ENCODE measurements around the gene DDO.
"Not testable (repeated sequence)": the region's sequence is repeated elsewhere in the genome, so short reads cannot be mapped to it uniquely, and the experiment has no call there.

DDO gene

GRCh38 chr6:110366975-110367374 is 48.4 kb downstream of the DDO start:
- DNase-seq = no peak

- DNase-seq = no peak
Measured at GRCh38 chr6:110366256-110366655, 49.1 kb downstream of the DDO start.

GRCh38 chr6:110364364-110365105 is 50.8 kb downstream of the DDO start:
- DNase-seq = no peak

DNA sequence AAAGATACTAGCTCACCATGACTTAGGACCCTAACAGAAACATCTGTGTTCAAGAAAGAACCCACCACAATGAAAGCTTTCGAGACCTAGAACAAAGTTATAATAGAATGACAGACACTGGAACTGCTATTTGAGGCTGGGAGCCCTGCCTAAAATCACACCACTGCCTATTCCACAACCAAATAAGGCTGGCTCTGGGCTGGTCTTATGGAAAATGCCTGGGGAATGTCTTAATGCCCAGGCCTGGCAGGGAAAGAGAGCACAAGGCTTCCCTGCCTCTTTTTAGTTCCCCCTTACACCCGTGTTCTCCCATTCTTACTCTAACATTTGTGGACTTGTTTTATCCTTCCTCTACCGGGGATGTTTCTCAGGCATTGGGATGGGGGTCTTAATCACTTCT is 51.6 kb downstream of the DDO start:
- DNase-seq = no peak

- no peak for DNase-seq
Measured at GRCh38 chr6:110360676-110361075, 54.7 kb downstream of the DDO start.

GRCh38 chr6:110359556-110359955 is 55.8 kb downstream of the DDO start:
- no peak for DNase-seq

DNA sequence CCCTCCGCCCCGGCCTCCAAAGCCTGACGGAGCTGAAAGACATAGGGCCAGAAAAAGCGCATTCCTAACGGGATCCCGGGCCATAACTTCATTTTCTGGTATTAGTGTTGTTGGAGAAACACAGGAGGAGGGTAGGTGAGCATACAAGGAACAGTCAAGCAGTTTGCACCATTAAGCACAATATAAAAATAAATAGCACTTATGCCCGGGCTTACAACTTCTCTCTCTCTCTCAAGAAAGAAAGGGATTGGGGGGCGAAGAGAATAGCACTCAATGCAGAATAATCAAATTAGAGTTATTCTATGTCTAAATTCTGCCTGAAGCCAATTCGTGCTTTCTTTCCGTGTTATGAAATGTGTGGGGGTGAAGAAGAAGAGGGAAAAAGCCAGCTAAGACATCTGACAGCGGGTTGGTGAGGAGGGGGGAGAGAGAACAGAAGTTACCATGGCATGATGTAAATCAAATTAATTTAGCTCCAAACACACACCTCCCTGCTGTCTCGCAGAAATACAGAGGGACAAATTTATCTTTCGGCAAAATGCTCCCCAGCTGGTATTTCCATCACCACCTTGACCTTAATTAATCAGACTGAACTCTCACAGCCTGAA is 56.7 kb downstream of the DDO start:
- DNase-seq = no peak

DNA sequence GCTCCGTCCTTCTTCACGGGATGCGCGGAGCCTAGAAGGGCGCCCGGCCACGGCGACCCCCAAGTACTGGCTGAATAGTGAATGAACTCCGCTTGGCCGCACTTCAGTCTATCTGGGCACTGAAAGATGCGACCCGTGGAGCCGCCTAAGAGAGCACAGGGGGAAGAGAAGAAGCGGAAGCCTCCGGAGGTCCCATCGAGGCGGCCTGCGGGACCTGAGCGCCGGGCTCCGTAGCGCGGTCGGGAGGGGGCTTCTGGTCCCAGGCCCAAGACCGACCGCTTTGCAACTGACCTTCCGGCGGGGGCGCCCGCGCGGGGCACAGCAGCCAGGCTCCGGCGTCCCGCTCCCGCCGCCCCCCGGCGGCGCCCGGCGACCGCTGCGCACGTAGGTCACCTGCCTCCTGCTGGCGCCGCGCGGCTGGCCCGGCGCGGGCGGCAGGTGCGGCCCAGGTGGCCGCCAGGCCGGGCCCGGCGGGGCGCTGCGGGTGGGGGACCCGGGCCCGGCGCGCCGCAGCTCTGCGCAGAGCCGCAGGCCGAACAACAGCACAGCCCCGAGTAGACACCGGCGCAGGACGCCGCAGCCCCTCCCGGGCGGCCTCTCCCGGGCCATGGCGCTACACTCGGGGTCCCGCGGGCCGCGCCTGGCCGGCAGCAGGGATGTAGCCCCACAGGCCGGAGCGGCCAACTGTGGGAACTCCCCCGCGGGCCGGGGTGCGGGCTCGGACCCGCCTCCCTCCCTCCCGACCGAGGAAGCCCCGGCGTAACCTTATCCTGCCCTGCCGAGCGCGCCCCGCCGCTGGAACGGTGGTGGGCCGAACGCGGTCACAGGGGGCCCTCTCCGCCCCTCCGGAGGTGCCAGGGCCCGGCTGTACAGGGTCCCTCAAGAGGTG is 57.5 kb downstream of the DDO start, which contains the start of gene METTL24:
Gene METTL24, minus strand, starts transcription at position 686 of the 889 bp plus-strand sequence. Its CDS starts 77 bp downstream, at position 609.
- DNase-seq = no peak

DNA sequence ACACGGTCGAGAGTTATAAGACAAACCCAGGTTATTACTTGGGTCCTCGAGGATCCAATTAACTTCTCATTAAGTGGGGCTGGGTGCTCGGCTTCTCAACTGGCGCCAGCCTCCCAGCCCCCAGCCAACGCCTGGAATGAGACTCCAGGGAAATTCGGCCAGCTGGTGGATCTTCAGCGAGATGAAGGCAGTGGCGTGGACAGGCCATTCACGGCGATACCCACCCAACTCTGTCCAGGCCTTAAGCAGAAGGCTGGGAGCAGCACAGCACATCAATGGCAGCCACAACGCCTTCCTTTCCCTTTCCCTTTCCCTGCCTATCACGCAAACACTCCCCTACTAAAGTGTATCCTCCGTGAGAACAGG is 58.1 kb downstream of the DDO start:
- peak; percentile 55 for DNase-seq

GRCh38 chr6:110356778-110357177 is 58.6 kb downstream of the DDO start:
- no peak for DNase-seq

DNA sequence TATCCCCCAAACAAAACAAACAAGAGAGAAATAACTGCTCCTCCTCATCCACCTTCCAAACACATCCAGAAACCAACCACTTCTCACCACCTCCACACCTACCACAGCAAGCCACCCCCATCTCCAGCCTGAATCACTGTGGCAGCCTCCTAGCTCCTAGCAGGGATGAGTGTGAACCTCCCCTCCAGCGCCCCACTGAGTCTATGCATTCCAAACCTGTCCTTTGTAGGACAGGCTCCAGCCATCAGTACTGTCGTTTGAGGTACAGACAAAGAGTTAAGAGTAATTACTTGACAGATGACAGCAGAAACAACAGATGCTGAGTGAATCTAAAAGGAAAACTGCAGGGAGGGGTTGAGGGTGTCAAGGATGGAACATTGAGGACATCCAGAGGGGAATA is 59.6 kb downstream of the DDO start:
- DNase-seq = peak; percentile 68

- no peak for DNase-seq
Measured at GRCh38 chr6:110355022-110355421, 60.4 kb downstream of the DDO start.

DNA sequence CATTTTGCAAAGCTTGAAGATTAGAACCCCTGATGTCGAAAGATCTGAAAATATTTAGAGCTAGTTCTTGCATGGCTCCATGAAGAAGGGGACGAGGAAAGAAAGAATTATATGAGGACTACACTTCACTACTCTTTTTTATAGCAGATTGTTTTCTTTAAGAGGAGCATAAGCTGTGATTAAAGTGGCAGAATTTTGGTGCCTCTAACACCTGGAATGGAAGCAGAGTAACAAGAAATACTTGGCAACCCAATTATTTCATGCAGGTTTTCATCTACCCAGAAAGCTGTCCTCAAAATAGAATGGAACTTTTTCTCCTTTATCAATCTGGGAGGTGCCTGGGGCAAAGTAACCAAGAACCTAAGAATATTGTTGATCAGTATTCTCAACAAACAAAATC is 61.2 kb downstream of the DDO start:
- DNase-seq = no peak

DNA sequence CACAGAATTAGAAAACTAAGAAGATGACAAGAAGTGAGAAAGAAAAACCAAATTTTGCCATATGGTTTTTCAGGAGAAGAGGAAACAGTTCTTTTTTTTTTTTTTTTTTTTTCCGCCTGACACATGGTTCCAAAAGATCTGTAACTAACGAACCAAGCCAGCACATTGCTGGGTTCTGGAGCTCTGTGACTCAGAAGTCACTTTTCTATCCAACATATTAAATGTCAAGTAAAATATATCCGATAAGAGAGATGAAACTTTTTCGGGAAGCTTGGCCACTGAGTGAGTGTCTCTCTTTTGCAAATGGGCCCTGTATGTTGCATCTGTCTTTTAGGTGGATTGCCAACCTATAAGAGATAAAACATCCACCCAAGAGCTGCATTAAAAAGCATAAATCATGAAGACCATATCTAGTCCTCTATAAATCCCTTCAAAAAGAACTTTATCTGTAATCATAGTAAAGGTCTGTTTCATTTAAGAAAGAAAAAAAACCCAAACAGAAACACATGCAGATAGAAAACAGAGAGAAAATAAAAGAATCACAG is 61.8 kb downstream of the DDO start:
- no peak for DNase-seq

- DNase-seq = peak; percentile 68
Measured at GRCh38 chr6:110352563-110353262, 62.7 kb downstream of the DDO start.

- DNase-seq = no peak
Measured at GRCh38 chr6:110351986-110352385, 63.4 kb downstream of the DDO start.

GRCh38 chr6:110351546-110351945 is 63.8 kb downstream of the DDO start:
- DNase-seq = no peak

- not testable (repeated sequence) for DNase-seq
Measured at GRCh38 chr6:110350593-110350992, 64.8 kb downstream of the DDO start.

DNA sequence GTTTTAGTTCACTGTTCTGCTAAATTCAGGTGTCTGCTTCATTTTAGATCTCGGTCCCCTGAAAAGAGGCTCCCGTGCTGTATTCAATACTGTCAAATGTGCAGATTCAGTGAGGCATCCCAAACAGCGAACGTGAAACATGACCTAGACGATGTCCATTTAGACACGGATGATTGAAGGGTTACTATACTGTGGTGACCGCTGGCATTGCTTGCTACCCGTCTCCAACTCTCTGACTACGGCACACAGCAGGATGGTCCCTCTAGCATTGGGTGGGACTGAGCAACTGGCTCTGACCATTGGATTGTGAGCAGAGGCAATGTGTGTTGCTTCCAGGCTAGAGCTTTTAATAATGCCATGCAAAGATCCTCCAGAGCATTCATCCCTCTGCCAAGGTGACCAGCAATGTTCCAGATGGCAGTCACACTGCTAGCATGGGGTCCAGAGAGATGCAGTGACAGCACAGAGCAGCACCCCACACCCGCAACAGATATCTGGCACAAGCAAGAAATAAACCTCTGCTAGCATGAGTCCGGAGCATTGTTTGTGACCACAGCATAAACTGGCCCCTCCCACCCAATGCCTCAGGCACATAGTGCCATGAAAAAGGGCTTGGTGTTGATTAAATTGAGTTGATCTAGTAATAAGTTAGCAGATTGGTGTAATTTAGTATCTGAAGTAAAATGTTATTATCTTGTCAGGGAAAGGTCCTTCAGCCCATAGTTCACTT is 66.2 kb downstream of the DDO start:
- DNase-seq = no peak

- no peak for DNase-seq
Measured at GRCh38 chr6:110345025-110345424, 70.3 kb downstream of the DDO start.

DNA sequence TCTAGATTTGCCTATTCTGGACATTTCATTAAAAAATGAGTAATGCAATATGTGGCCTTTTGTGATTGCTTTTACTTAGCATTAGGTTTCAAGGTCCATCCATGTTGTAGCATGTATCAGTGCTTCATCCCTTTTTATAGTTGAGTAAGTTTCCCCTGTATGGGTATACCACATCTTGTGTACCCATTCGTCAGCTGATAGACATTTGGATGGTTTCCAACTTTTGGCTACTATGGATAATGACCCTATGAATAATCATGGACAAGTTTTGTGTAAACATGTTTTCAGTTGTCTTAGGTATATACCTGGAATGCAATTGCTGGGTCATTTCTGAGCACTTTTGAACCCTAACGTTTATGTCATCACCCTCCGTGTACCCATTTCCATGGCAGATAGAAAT is 72.6 kb downstream of the DDO start:
- no peak for DNase-seq
